NCI-H128 (cell line): ENCODE results near the gene MPPED2.

Experiments
- DNase-seq: peaks from one replicate; lab custom pipeline; 2025; ENCODE audit not compliant: unreplicated experiment; lab: John Stamatoyannopoulos, UW

Gene MPPED2

DNA sequence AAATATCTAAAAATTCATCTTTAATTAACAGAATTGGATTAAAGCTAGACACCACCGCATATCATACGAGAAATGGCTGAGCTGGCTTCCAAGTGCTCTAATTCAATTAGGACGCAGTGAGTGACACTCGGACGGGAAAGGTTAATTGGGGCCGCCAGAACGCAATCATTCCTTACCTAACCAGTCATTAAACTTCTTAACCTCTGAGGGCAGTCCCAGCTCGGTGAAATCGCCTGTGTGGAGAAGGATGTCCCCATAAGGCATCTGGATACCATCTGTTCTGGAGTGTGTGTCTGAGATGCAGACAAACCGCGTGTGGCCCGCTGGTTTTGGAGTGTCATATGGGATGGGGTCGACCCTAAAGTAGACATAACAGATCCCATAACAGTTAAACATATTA is 50.3 kb downstream of the MPPED2 start:
- DNase-seq = no peak

DNA sequence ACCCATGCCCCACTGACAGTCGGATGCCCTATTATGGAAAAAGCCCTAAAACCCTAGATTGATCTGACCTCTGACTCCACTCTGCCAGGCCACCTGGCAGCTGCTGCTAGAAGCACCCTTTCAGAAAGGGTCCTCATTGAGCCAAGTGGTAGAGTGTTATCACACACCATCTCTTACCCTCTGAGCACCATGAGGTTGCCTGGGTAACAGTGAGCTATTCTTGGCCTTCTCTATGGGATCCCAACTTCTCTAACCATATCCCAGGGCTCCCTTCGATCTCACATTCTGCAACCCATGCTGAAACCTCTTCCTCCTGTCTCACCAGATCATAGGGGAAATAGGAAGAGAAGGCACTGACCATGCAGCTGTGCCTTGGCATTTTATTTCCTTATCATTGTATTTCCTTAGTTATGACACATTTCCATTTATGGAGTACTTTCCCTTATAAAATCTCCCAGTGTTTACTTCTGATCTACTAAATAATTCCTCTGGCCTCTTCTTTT is 52.7 kb downstream of the MPPED2 start:
- no peak for DNase-seq

DNA sequence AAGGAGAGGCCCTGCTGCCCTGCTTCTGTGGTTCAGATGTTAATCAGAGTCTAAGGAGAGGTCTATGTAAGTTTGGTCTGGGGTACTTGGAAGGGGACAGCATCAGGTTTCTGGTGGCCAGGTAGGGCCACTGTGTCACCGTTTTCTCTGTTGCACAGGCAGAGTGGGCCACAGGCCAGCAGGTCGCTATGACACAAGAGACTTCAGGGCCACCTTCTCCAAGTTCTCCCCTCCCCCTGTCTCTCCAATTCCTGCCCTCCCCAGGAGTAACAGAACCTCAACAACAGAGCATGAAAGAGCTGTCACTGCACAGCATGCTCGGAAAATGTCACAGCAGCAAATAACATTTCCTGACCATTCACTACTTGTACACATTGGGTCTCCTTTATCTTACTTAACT is 58.6 kb downstream of the MPPED2 start:
- no peak for DNase-seq

DNA sequence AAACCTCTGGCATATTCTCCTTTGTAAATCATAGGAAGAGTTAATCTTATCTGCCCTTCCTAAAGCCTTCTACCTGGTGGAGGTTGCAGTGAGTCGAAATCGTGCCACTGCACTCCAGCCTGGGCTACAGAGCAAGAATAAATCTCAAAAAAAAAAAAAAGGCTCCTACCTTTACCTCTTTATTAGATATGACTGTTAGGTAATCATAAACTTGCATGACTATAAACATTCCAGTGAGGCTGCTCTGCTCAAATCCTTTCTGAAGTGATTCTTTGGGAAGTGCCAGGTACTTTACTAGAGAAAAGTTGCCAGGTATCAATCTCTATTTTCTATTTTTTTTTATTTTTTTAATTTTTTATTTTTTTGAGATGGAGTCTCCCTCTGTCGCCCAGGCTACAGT is 59.6 kb downstream of the MPPED2 start:
- DNase-seq = no peak

DNA sequence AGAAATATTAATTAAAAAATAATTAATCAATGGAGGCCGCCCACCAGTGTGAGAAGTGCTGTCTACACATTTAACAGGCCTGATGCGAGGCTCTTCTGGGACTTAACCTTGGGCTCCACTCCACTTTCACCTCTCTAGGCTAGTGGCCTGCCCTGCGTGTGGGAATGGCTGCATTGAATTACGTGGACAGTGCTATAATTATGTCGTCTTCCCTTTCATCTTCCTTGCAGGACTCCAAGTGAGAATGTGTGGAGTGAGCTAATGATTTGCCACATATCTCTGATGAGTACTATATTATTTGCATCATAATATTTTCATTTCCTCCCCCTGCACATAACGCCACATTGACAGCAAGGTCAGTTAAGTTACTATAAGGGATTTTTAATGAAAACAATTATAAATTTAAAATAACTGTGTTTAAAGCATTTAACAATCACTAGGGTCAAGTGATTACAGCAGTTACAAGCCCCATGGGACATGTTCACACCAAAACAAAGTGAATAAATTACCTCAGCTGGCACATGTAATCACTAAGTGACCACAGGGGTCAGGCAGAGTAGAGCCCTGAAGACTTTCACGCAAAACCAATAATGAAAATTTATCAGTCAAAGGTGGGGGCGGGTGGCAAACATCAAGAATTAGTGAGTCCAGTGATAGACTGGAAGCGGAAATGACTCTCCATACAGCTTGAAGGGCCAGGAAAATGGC is 63.5 kb downstream of the MPPED2 start:
- no peak for DNase-seq

DNA sequence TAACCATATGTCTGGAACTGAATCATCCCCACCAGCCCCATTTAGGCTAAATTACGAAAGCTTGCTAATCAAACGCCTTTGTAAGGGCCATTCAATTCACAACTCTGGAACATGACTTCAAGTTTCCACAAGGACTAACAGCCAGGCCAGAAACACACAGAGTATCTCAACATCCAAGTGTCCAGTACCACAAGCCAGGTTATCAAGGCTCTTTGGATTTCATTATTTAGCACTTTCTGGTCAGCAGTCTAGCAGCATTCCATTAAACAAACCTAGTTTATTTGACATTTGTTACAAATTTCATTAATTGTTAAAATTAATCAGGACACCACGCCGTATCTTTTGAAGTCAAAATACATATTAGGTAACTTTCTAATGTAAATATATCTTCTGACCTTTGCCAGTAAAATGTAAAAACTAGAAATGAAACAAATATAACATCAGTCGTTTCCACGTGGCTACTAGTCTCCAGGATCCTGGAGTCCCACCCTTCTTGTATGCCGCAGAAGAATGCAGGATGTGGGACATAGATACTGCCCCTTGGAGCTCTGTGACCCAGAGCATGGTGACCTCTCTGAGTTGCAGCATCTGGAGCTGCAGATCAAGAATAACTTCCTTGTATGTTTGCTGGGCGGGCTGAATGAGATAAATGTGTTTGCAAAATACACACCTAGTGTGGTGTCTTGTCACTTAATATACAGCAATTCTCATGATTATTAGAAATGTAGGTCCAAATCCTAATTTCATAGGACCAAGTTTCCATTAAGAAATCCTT is 64.7 kb downstream of the MPPED2 start:
- DNase-seq = no peak

DNA sequence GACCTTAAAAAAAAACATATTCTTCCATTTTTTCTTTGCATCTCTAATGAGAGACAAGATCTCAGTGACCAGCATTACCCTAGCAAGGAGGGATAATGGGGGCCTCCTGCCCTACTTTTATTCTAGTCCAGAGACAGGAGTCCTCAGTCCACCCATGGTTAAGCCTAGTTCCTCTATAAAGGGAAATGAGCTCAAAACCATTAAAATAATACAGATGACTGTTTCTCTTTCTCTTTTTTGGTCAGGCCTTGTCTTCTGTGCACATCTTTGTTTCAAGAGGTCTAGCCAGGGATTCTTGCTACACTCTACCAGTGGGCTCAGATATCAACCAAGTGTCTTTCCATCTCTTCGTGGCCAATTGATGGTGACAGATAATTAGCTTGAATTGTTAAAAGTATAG is 73.1 kb downstream of the MPPED2 start:
- no peak for DNase-seq

DNA sequence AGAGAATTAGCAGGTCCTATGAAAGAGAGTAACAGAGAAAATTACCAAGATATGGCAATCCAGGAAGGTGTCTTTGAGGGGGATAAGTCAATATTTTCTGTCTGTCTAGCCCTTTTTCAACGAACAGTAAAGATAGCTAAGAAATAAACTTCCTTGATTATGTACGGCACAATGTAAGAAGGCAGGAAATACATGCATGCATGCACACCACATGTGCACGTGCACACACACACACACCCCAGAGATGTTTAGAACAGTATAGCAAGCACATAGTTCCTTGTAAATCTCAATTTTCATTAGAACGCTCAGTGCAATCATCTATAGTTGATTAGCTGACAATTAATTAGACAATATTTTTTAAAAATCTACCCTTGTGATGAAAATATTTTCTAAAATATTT is 74.7 kb downstream of the MPPED2 start:
- no peak for DNase-seq

DNA sequence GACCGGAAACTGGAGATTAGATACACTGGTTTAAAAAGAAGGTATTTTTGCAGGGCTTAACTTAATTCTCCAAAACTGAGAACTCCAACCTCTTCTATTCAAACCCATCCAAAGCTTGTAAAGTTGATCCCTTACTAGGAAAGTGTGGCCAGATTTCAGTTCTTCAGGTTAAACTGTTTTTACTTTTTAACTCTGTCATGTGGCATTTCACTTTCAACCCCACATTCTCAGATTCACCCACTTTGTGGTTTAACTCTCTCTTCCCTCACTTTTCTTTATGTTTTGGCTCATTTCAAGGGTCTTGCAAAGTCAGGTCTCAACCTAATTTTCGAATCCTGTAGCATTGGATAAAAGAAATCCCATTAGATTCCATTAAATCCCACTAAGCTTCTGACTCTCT is 75.4 kb downstream of the MPPED2 start:
- no peak for DNase-seq

DNA sequence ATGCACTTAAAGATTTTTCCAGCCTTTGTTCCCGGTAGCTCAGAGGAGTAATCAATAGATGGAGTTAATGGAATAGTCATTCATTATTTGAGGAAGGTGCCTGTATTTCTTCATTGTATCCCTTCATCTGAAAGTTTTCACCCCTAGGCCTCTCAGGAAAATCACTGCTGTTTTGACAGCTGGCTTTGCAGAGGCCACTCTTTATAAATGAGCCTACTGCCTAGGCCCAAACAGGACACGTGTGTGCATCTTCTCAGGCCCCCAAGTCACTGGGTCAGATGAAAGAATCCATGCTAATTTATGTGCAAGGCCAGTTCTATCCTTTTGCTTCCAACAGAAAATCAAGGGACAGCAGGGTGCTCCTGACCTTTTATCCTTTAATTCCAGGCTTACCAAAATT is 76.8 kb downstream of the MPPED2 start:
- DNase-seq = no peak

DNA sequence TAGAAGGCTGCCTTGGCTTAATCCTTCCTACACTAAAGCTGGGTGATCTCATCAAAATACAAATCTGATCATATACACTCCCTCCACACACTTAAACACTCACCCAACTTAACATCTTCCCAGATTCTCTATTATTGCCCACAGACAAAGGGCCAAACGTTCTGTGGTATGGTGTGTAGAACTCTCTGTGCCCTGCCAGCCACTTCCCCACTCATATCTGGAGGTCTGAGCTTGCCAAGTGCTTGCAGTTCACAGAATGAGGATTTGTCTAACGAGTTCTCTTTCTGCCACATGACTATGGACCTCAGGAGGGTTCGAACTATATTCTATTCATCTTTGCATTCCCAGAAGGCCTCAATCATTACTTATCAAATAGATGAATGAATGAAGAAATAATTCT is 77.6 kb downstream of the MPPED2 start:
- no peak for DNase-seq

DNA sequence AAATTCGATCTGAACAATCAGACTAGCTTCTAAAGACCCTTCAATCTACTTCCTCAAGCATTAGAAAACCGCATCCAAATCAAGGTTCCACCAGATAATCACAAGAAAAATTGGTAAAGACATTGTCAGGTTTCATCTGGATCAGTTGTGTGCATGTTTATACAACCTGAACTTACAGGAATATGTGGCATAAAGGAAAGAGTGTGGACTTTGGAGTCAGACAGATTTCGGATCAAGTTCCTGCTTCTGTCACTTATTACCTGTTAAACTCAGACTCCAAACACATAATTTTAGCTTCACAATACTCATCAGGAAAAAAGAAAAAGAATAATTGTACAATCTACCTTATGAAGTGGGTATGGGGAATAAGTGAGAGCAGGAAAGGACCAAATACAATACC is 80.5 kb downstream of the MPPED2 start:
- no peak for DNase-seq

DNA sequence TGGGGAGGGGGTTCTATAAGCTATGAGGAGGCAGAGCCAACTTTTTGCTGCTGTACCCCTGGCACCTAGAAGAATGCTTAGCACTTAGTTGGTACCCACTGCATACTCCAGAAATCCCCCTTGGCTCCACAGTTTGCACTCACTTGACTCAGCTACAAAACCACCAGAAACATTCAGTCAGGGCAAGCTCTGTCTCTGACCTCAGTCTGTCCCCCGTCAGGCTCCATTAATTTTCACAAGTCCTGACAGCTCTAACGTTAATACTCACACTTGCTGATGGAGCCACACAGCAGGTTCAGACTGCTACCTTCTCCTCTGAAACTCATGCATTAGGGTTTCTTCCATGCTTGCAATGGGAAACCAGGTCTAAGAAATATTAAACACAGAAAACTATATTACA is 81.7 kb downstream of the MPPED2 start:
- no peak for DNase-seq

DNA sequence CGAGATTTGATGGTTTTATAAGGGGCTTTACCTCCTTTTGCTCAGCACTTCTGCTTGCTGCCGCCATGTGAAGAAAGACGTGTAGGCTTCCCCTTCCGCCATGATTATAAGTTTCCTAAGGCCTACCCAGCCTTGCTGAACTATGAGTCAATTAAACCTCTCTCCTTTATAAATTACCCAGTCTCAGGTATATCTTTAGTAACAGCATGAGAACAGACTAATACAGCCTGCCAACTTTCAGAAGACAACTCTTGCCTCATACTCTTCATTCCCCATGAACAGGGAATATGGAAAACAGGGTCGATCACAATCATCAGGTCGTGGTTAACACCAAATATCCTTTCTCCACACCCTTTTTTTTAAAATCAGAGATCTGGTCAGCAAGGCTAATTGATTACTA is 83.0 kb downstream of the MPPED2 start:
- DNase-seq = no peak

DNA sequence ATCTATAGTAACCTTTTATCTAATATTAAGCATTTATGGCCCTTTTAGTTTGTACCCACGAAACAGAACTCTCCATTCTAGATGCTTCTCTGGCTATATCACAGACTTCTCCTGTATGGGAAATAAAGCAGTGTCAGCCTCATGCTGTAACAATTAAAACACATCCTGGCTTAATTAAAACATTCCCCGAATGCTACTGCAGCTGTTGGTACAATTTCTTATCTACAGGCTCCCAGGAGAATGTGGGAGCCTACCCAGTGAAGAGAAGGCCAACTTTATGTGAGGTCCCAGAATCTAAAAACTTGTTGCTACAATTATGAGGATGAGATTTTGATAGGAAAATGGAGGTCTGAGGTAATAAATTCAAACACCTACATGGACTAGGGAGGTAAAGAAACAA is 83.8 kb downstream of the MPPED2 start:
- DNase-seq = no peak

DNA sequence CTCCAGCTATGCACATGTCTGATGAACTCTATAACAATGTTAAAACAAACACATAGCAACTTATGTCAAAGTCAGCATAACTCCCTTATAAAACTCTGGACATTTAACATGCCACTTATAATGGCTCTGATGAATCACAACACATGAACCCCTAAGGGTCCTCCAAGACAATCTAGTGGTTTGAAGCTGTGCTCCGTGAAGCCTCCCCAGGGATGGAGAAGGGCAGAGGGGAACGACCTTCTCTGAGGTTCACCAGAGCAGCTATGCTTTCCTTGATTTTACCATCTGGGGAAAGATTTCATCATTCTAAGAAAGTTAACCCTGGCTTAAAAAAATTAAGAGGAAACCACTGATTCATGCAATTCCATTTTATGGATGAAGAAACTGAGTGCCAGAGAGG is 84.4 kb downstream of the MPPED2 start:
- DNase-seq = no peak

DNA sequence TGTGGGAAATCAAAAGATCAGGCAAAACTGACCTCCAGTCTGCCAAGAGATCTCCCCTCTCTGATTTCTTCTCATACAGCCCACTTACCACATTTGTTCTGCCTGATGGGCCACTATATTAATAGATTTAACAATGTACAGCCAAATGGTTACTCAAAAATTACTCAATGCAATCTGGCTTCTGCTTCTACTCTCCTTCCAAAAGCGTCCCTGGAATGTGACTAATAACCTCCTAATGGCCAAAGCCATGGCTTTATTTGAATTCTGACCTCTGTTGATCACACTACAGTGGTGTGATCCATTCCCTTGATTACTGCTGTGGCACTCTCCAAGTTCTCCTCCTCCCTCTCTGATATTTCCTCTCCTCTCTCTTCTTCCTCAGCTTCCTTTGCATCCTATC is 86.2 kb downstream of the MPPED2 start:
- no peak for DNase-seq

DNA sequence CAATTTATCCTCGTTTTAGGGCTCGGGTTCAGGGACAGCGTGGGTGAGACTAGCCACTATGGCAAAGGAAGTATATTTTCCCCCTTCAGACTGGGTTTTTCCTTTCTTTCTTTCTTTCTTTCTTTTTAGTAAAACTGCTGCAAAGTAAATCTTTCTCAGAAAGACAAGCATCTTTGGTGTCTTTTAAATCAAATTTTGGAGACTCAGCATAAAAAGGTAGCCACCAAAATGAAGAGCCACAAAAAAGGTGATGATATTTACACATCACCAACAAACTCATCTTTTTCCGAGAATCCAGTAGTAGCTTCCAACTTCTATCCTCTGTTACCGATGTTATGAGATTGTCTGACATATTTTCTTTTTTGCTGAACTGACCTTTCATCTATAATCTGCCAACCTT is 88.6 kb downstream of the MPPED2 start:
- DNase-seq = no peak

DNA sequence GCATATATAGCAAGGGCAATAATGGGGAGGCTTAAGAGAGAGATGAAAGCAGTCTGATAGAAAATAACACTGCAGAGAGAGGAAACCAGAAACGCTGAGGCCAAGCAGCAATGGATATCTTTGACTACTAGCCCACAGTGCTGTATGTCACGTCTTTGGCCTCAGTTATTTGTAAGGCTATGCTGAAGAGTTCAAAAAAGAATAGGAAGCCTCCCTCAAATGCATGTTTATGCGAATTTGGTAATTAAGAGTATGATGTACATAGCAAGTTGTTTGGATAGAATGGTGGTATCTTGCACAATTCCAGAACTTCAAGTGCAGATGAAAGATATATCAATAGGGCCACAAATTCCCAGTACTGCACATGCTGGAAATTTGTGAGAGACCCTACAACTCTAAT is 89.2 kb downstream of the MPPED2 start:
- no peak for DNase-seq

DNA sequence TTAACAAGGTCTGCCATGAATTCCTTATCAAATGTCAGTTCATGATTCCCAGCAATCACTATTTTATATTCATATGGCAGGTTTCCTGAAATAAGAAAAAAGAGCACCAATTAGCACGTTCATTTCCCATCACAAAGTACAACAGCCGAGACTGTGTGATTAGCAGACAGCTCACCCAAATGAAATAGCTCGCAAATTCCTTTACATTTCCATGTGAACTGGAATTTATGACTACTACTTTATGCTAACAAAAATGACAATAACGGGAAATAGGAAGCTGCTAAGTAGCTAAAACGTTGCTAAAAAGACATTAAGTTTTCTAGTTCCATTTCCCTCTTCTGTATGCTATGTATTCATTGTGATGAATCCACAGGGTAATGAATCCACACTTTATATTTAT is 90.7 kb downstream of the MPPED2 start:
- no peak for DNase-seq

DNA sequence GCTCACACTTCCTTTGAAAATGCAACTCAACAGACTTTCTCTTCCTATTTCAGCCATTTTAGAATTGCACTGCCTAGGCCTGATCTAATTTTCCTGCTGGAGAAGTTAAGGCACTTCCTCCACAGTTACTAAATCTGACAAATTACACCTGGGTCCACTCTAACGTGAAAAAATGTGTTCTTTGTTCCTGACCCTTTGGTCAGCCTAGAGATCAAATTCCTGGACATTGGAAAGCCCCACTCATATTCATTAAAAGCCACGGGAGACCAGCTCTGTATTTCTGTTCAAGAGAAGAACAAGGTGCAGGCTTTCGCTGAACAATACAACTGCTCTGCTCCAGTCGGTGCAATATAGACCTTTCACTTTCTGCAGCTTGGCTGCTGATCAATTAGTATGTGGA is 96.6 kb downstream of the MPPED2 start:
- no peak for DNase-seq

DNA sequence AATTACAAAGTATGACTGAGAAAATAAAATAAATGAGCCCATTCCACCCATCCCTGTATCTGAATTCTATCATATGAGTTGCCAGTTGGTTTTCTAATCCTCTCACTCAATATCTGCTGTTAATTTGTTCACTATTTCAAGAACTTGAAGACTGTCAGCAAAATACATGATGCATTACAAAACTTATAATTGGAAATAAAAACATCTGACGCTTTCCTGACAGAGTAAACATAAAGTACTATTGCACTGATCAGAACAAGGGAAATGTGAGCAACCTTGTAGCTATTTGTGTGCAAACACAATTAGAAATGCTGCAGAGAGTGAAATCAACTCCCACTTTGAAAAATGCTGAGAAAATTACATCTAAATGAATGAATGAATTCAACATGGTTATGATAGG is 97.1 kb downstream of the MPPED2 start:
- no peak for DNase-seq
